Measurements from ENCODE around the gene COL9A1. TPM values are rescaled to one million over a fixed set of nuclear protein-coding genes. Genes with fewer than 3 reads are reported as not detected.

Gene COL9A1
- total RNA-seq, 1 experiment from 2014 or later, result not detected

GRCh38 chr6:70286905-70287304 lies 16.0 kb downstream of the COL9A1 start:
- no peak for DNase-seq (ENCODE audit: low read depth)

- no peak for DNase-seq (ENCODE audit: low read depth)
Observed at GRCh38 chr6:70285201-70285600, 17.7 kb downstream of the COL9A1 start.

GRCh38 chr6:70282919-70283461 lies 19.9 kb downstream of the COL9A1 start:
- DNase-seq (ENCODE audit: low read depth), result no peak

- no peak for DNase-seq (ENCODE audit: low read depth)
Observed at GRCh38 chr6:70282312-70282918, 20.5 kb downstream of the COL9A1 start.

GRCh38 chr6:70281923-70282311 lies 21.0 kb downstream of the COL9A1 start:
- DNase-seq (ENCODE audit: low read depth), result no peak

GRCh38 chr6:70280400-70280853 lies 22.5 kb downstream of the COL9A1 start:
- DNase-seq (ENCODE audit: low read depth), result no peak

GRCh38 chr6:70277470-70277869 lies 25.4 kb downstream of the COL9A1 start:
- DNase-seq (ENCODE audit: low read depth), result peak; percentile 18

GRCh38 chr6:70274338-70274737 lies 28.5 kb downstream of the COL9A1 start:
- DNase-seq (ENCODE audit: low read depth), result no peak

- no peak for DNase-seq (ENCODE audit: low read depth)
Observed at GRCh38 chr6:70272071-70272470, 30.8 kb downstream of the COL9A1 start.

GRCh38 chr6:70270287-70271005 lies 32.4 kb downstream of the COL9A1 start:
- DNase-seq (ENCODE audit: low read depth), result no peak

GRCh38 chr6:70266142-70266541 lies 36.7 kb downstream of the COL9A1 start:
- no peak for DNase-seq (ENCODE audit: low read depth)

- DNase-seq (ENCODE audit: low read depth), result no peak
Observed at GRCh38 chr6:70264306-70264705, 38.6 kb downstream of the COL9A1 start.

GRCh38 chr6:70258483-70258882 lies 44.4 kb downstream of the COL9A1 start:
- no peak for DNase-seq (ENCODE audit: low read depth)

- DNase-seq (ENCODE audit: low read depth), result no peak
Observed at GRCh38 chr6:70257768-70258273, 45.1 kb downstream of the COL9A1 start.

- no peak for DNase-seq (ENCODE audit: low read depth)
Observed at GRCh38 chr6:70254784-70255183, 48.1 kb downstream of the COL9A1 start.

- DNase-seq (ENCODE audit: low read depth), result no peak
Observed at GRCh38 chr6:70253923-70254322, 49.0 kb downstream of the COL9A1 start.

- DNase-seq (ENCODE audit: low read depth), result no peak
Observed at GRCh38 chr6:70252604-70253003, 50.3 kb downstream of the COL9A1 start.

- no peak for DNase-seq (ENCODE audit: low read depth)
Observed at GRCh38 chr6:70246118-70246517, 56.8 kb downstream of the COL9A1 start.

GRCh38 chr6:70241991-70242420 lies 60.9 kb downstream of the COL9A1 start:
- DNase-seq (ENCODE audit: low read depth), result no peak

- DNase-seq (ENCODE audit: low read depth), result no peak
Observed at GRCh38 chr6:70241031-70241430, 61.9 kb downstream of the COL9A1 start.

GRCh38 chr6:70236343-70236742 lies 66.5 kb downstream of the COL9A1 start:
- no peak for DNase-seq (ENCODE audit: low read depth)

- DNase-seq (ENCODE audit: low read depth), result no peak
Observed at GRCh38 chr6:70234561-70235236, 68.2 kb downstream of the COL9A1 start.
